PC-9 (cell line): Measurements from ENCODE around the gene ZNF792. TPM values are rescaled to one million over a fixed set of nuclear protein-coding genes. Genes with fewer than 3 reads are reported as not detected.

Source experiments
- BruUV-seq: library from RNA; stranded (reverse); fragments of 400-500 nt; replicated peaks from 2 replicates; lab custom pipeline; 2021; lab: Mats Ljungman, UMichigan
- CTCF ChIA-PET: fragments of 300-600 bp; sonication (Branson Sonifier 250); formaldehyde crosslinking; loops from one replicate; lab custom pipeline; 2022; ENCODE audit warnings: antibody characterized with exemption; lab: Charles Lee
- POLR2A ChIA-PET: fragments of 300-600 bp; sonication (Branson Sonifier 250); formaldehyde crosslinking; loops from one replicate; lab custom pipeline; 2022; ENCODE audit warnings: antibody characterized with exemption; ENCODE audit not compliant: unreplicated experiment; lab: Charles Lee
- DNase-seq, 2 experiments: peaks; one replicate each; pipeline versions ENCODE4 v3.0.0 to v3.0.0-alpha.2; 2015 to 2022; ENCODE audit warnings: mixed read lengths in 1 of 2
- H2AFZ ChIP-seq: fragments of 200-600 bp; sonication (generic); 2 replicates; pipeline ENCODE4 v1.8.1; 2017; ENCODE audit warnings: antibody characterized with exemption
- H3F3A ChIP-seq: fragments of 200-600 bp; sonication (generic); 2 replicates; pipeline ENCODE4 v1.8.1; 2017; ENCODE audit warnings: antibody characterized with exemption, mild to moderate bottlenecking, low read depth; ENCODE audit not compliant: insufficient read depth
- H3K27ac ChIP-seq: fragments of 200-600 bp; sonication (generic); 2 replicates; pipeline ENCODE4 v1.6.1; 2016; ENCODE audit warnings: mixed run types
- H3K27me3 ChIP-seq: fragments of 200-600 bp; sonication (generic); 2 replicates; pipeline ENCODE4 v1.6.1; 2016; ENCODE audit warnings: low read depth, mixed run types; ENCODE audit not compliant: insufficient read depth
- H3K36me3 ChIP-seq: fragments of 200-600 bp; sonication (generic); 2 replicates; pipeline ENCODE4 v1.6.1; 2016; ENCODE audit warnings: low read depth, mixed run types
- H3K4me1 ChIP-seq: fragments of 200-600 bp; sonication (generic); replicated peaks from 2 replicates; pipeline ENCODE4 v1.6.1; 2016; ENCODE audit warnings: mixed run types; ENCODE audit not compliant: insufficient read depth
- H3K4me2 ChIP-seq: fragments of 200-600 bp; sonication (generic); 2 replicates; pipeline ENCODE4 v1.6.1; 2017; ENCODE audit warnings: mixed run types
- H3K4me3 ChIP-seq: fragments of 200-600 bp; sonication (generic); 2 replicates; pipeline ENCODE4 v1.6.1; 2016; ENCODE audit warnings: mixed run types
- H3K79me2 ChIP-seq: fragments of 200-600 bp; sonication (generic); 2 replicates; pipeline ENCODE4 v1.6.1; 2017; ENCODE audit warnings: low read depth, mixed run types
- H3K9me2 ChIP-seq: fragments of 200-600 bp; sonication (generic); 2 replicates; pipeline ENCODE4 v1.8.1; 2017; ENCODE audit warnings: mild to moderate bottlenecking; ENCODE audit not compliant: insufficient read depth
- H3K9me3 ChIP-seq: fragments of 200-600 bp; sonication (generic); 2 replicates; pipeline ENCODE4 v1.8.1; 2016; ENCODE audit warnings: low read depth; ENCODE audit not compliant: insufficient read depth
- H4K20me1 ChIP-seq: fragments of 200-600 bp; sonication (generic); 2 replicates; pipeline ENCODE4 v1.8.1; 2017; ENCODE audit not compliant: insufficient read depth
- CTCF ChIP-seq: fragments of 200-600 bp; sonication (generic); conservative IDR thresholded peaks from 2 replicates; pipeline ENCODE4 v1.6.1; 2017; ENCODE audit warnings: mixed run types, antibody characterized with exemption, mild to moderate bottlenecking, moderate library complexity
- EZH2 ChIP-seq: fragments of 200-600 bp; sonication (generic); IDR thresholded peaks from 2 replicates; pipeline ENCODE4 v1.8.0; 2017; ENCODE audit warnings: antibody characterized with exemption, low read depth
- intact Hi-C: fragments of 100-400 bp; cut with micrococcal nuclease; formaldehyde crosslinking; loops from one replicate; pipeline ENCODE4 v1.10.0; 2022; ENCODE audit not compliant: unreplicated experiment
- total RNA-seq: library from RNA; stranded (reverse); gene quantifications from 2 replicates; pipeline ENCODE4 v1.2.3, GENCODE V29; 2021

ZNF792 gene
- total RNA-seq, 1 experiment from 2014 or later: 3.5 TPM

- peaks cover 4% of the 10 kb centered on the region; the same call in 1 of the 2 replicates for H3F3A ChIP-seq
- H3K36me3 ChIP-seq: peaks cover 9% of the 10 kb centered on the region
- H3K4me1 ChIP-seq: peaks cover 15% of the 10 kb centered on the region; the same call in 1 of the 2 replicates
- no TSS peak for BruUV-seq
- no peak for TF ChIP-seq EZH2
- peak overlapping the region; percentile 88 for H3K4me2 ChIP-seq
- intact Hi-C loops: no loop called here
- peaks cover 9% of the 10 kb centered on the region; the same call in 1 of the 2 replicates for H3K79me2 ChIP-seq
- peaks cover 10% of the 10 kb centered on the region; the same call in 1 of the 2 replicates for H3K27me3 ChIP-seq
- no peaks in the 10 kb centered on the region for H3K9me2 ChIP-seq
- no peak overlapping the region for H3K27ac ChIP-seq
- H2AFZ ChIP-seq: peak overlapping the region; percentile 97; the same call in 1 of the 2 replicates
- ChIA-PET POLR2A (no interaction called here), CTCF (interaction anchor here (0.5 kb wide), 1 partner anchor 223 kb away, joined by 4 read pairs; no protein-coding TSS in a partner anchor)
- no peak for DNase-seq
- H3K9me3 ChIP-seq: peaks cover 17% of the 10 kb centered on the region
- peak overlapping the region; percentile 86 for H3K4me3 ChIP-seq
- H4K20me1 ChIP-seq: no peaks in the 10 kb centered on the region
Observed at GRCh38 chr19:34962687-34963572, 1.1 kb downstream of the ZNF792 start.

GRCh38 chr19:34961775-34962686 is 2.0 kb downstream of the ZNF792 start:
- Histone ChIP-seq H3K36me3 (peaks cover 16% of the 10 kb centered on the region), H4K20me1 (no peaks in the 10 kb centered on the region), H3K4me3 (peak overlapping the region; percentile 86; the same call in 1 of the 2 replicates), H3F3A (peaks cover 4% of the 10 kb centered on the region; the same call in 1 of the 2 replicates), H3K4me1 (peaks cover 15% of the 10 kb centered on the region; the same call in 1 of the 2 replicates), H3K4me2 (peak overlapping the region; percentile 88; the same call in 1 of the 2 replicates), H2AFZ (no peak overlapping the region), H3K79me2 (peaks cover 9% of the 10 kb centered on the region; the same call in 1 of the 2 replicates), H3K9me2 (no peaks in the 10 kb centered on the region), H3K27ac (no peak overlapping the region), H3K27me3 (0 out of 2 replicates have a peak, but pooled peaks cover 3% of the 10 kb centered on the region), H3K9me3 (peaks cover 22% of the 10 kb centered on the region)
- no peak for TF ChIP-seq EZH2
- TF ChIP-seq CTCF: no peak
- ChIA-PET CTCF (interaction anchor here (0.7 kb wide), 1 partner anchor 463 kb away, joined by 4 read pairs; no protein-coding TSS in a partner anchor), POLR2A (no interaction called here)
- intact Hi-C loops: no loop called here
- DNase-seq: no peak
- no TSS peak for BruUV-seq

GRCh38 chr19:34960940-34961679 is 2.9 kb downstream of the ZNF792 start:
- BruUV-seq: no TSS peak
- TF ChIP-seq CTCF (no peak), EZH2 (no peak)
- intact Hi-C loops: no loop called here

More at GRCh38 chr19:34960940-34961679, 2.9 kb downstream of the ZNF792 start:
- ChIA-PET CTCF (interaction anchor here (0.7 kb wide), 1 partner anchor 463 kb away, joined by 4 read pairs; no protein-coding TSS in a partner anchor), POLR2A (no interaction called here)
- peaks cover 16% of the 10 kb centered on the region for H3K36me3 ChIP-seq
- no peak for DNase-seq
- H3K9me3 ChIP-seq: peaks cover 31% of the 10 kb centered on the region
- peaks cover 4% of the 10 kb centered on the region; the same call in 1 of the 2 replicates for H3F3A ChIP-seq
- H3K27ac ChIP-seq: no peak overlapping the region
- peak overlapping the region; percentile 13; the same call in 1 of the 2 replicates for H3K4me2 ChIP-seq
- H3K4me1 ChIP-seq: peaks cover 15% of the 10 kb centered on the region; the same call in 1 of the 2 replicates
- H3K27me3 ChIP-seq: no peaks in the 10 kb centered on the region
- no peaks in the 10 kb centered on the region for H4K20me1 ChIP-seq
- H3K79me2 ChIP-seq: peaks cover 9% of the 10 kb centered on the region; the same call in 1 of the 2 replicates
- H3K9me2 ChIP-seq: no peaks in the 10 kb centered on the region
- H2AFZ ChIP-seq: no peak overlapping the region
- H3K4me3 ChIP-seq: no peak overlapping the region
